22Rv1 (cell line): Measurements from ENCODE around the gene ADAMTS2.

Experiments
- H3K27ac ChIP-seq: fragments of 450-650 bp; 2 replicates; pipeline ENCODE4 v1.5.1; 2017
- CTCF ChIP-seq: fragments of 450-650 bp; IDR thresholded peaks from 2 replicates; pipeline ENCODE4 v1.5.1; 2017; ENCODE audit warnings: mild to moderate bottlenecking
- ZFX ChIP-seq: fragments of 450-650 bp; IDR thresholded peaks from 2 replicates; pipeline ENCODE4 v1.6.1; 2017; ENCODE audit warnings: antibody characterized with exemption, borderline replicate concordance

The ADAMTS2 gene

DNA sequence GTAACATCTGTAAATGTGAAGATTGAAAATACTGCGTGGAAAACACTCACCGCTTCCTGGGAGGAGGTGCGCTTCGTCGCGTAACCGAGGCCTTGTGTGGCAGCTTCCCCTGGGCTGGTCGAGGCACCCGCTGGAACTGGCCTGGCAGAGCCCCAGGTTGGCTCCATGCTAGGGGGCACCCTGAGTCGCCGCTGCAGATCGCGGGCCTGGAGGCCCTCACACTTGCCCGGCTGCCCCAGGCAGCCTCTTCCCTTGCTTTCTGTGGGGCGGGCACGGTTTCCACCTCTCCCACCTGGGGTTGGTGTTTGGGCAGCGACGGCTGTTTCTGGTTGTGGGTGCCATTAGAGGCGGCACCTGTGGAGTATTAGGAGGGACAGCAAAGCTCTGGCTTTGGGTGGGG lies 284.2 kb downstream of the ADAMTS2 start:
- H3K27ac ChIP-seq = no peak overlapping the region
- TF ChIP-seq CTCF (no peak), ZFX (no peak)
